Activated CD4-positive, alpha-beta memory T cell treated with anti-CD3 and anti-CD28 coated beads for 36 hours (primary cell): ENCODE measurements around the gene VSIG10L2. TPM values are rescaled to one million over a fixed set of nuclear protein-coding genes. Genes with fewer than 3 reads are reported as not detected.

Experiments
- CTCF ChIA-PET: fragments of 350-600 bp; sonication (Branson Sonifier 250); formaldehyde crosslinking; loops from one replicate; lab custom pipeline; 2021; ENCODE audit warnings: antibody characterized with exemption, inconsistent platforms; lab: Charles Lee
- POLR2A ChIA-PET: fragments of 350-600 bp; sonication (Branson Sonifier 250); formaldehyde crosslinking; loops from one replicate; lab custom pipeline; 2021; ENCODE audit warnings: antibody characterized with exemption; lab: Charles Lee
- DNase-seq: peaks from one replicate; pipeline ENCODE4 v3.0.0-alpha.2; 2020
- H3K27ac Mint-ChIP-seq: one replicate; pipeline ENCODE4 v1.8.0; 2021; ENCODE audit warnings: mixed read lengths
- H3K27me3 Mint-ChIP-seq: one replicate; pipeline ENCODE4 v1.8.0; 2021; ENCODE audit warnings: mixed read lengths
- H3K36me3 Mint-ChIP-seq: one replicate; pipeline ENCODE4 v1.8.0; 2021; ENCODE audit warnings: mixed read lengths
- H3K4me1 Mint-ChIP-seq: one replicate; pipeline ENCODE4 v1.8.0; 2021; ENCODE audit warnings: low read depth, mixed read lengths
- H3K4me3 Mint-ChIP-seq: one replicate; pipeline ENCODE4 v1.8.0; 2021; ENCODE audit warnings: mild to moderate bottlenecking, mixed read lengths
- H3K9me3 Mint-ChIP-seq: one replicate; pipeline ENCODE4 v1.8.0; 2021; ENCODE audit warnings: mixed read lengths
- intact Hi-C: fragments of 100-400 bp; cut with micrococcal nuclease; formaldehyde crosslinking; loops from one replicate; pipeline ENCODE4 v1.15.1; 2023
- total RNA-seq, 2 experiments: library from RNA; stranded (reverse); gene quantifications; one replicate each; pipeline ENCODE4 v1.2.3, GENCODE V29; 2021

Gene VSIG10L2
- total RNA-seq, 2 experiments from 2014 or later, result not detected

- Mint-ChIP-seq H3K9me3 (no peaks in the 10 kb centered on the region), H3K36me3 (no peaks in the 10 kb centered on the region), H3K27ac (no peak overlapping the region), H3K27me3 (peaks cover 17% of the 10 kb centered on the region), H3K4me3 (no peak overlapping the region), H3K4me1 (peaks cover 3% of the 10 kb centered on the region)
- POLR2A ChIA-PET, result no interaction called here
- intact Hi-C loops, result no loop called here
- CTCF ChIA-PET, result interaction anchor here (2.0 kb wide), 1 partner anchor 9 kb away, joined by 5 read pairs; no protein-coding TSS in a partner anchor
- no peak for DNase-seq
Observed at GRCh38 chr11:125931116-125931515, 14.7 kb upstream of the VSIG10L2 start.

- ChIA-PET POLR2A (no interaction called here), CTCF (interaction anchor here (1.7 kb wide), 1 partner anchor 11 kb away, joined by 3 read pairs; no protein-coding TSS in a partner anchor)
- peaks cover 3% of the 10 kb centered on the region for H3K4me1 Mint-ChIP-seq
- H3K27me3 Mint-ChIP-seq, result peaks cover 17% of the 10 kb centered on the region
- no peaks in the 10 kb centered on the region for H3K9me3 Mint-ChIP-seq
- no peaks in the 10 kb centered on the region for H3K36me3 Mint-ChIP-seq
- intact Hi-C loops, result no loop called here
- no peak overlapping the region for H3K27ac Mint-ChIP-seq
- DNase-seq, result no peak
- H3K4me3 Mint-ChIP-seq, result no peak overlapping the region
Observed at GRCh38 chr11:125931668-125932067, 14.2 kb upstream of the VSIG10L2 start.

GRCh38 chr11:125932301-125932700 lies 13.5 kb upstream of the VSIG10L2 start:
- ChIA-PET CTCF (interaction anchor here (1.7 kb wide), 1 partner anchor 10 kb away, joined by 3 read pairs; no protein-coding TSS in a partner anchor), POLR2A (no interaction called here)
- Mint-ChIP-seq H3K27me3 (peaks cover 11% of the 10 kb centered on the region), H3K36me3 (no peaks in the 10 kb centered on the region), H3K9me3 (no peaks in the 10 kb centered on the region), H3K4me1 (peaks cover 3% of the 10 kb centered on the region), H3K27ac (no peak overlapping the region), H3K4me3 (no peak overlapping the region)
- no peak for DNase-seq
- intact Hi-C loops, result no loop called here

- Mint-ChIP-seq H3K27ac (no peak overlapping the region), H3K27me3 (peaks cover 11% of the 10 kb centered on the region), H3K4me3 (no peak overlapping the region), H3K4me1 (peaks cover 4% of the 10 kb centered on the region), H3K36me3 (no peaks in the 10 kb centered on the region), H3K9me3 (no peaks in the 10 kb centered on the region)
- DNase-seq, result peak; percentile 17
- ChIA-PET CTCF (interaction anchor here (1.7 kb wide), 1 partner anchor 9 kb away, joined by 3 read pairs; no protein-coding TSS in a partner anchor), POLR2A (no interaction called here)
- intact Hi-C loops, result no loop called here
Observed at GRCh38 chr11:125933030-125933813, 12.6 kb upstream of the VSIG10L2 start.

GRCh38 chr11:125934473-125934872 lies 11.4 kb upstream of the VSIG10L2 start:
- Mint-ChIP-seq H3K27ac (no peak overlapping the region), H3K9me3 (no peaks in the 10 kb centered on the region), H3K4me1 (peaks cover 6% of the 10 kb centered on the region), H3K36me3 (no peaks in the 10 kb centered on the region), H3K27me3 (peaks cover 11% of the 10 kb centered on the region), H3K4me3 (no peak overlapping the region)
- ChIA-PET POLR2A (no interaction called here), CTCF (no interaction called here)
- intact Hi-C loops, result no loop called here
- DNase-seq, result no peak

GRCh38 chr11:125935056-125935455 lies 10.8 kb upstream of the VSIG10L2 start:
- no peak overlapping the region for H3K4me3 Mint-ChIP-seq
- peaks cover 9% of the 10 kb centered on the region for H3K27me3 Mint-ChIP-seq
- H3K36me3 Mint-ChIP-seq, result no peaks in the 10 kb centered on the region
- intact Hi-C loops, result no loop called here
- ChIA-PET POLR2A (no interaction called here), CTCF (no interaction called here)
- no peaks in the 10 kb centered on the region for H3K9me3 Mint-ChIP-seq
- H3K27ac Mint-ChIP-seq, result no peak overlapping the region
- no peak for DNase-seq
- H3K4me1 Mint-ChIP-seq, result peaks cover 6% of the 10 kb centered on the region

GRCh38 chr11:125935618-125936199 lies 10.1 kb upstream of the VSIG10L2 start:
- H3K4me1 Mint-ChIP-seq, result peaks cover 6% of the 10 kb centered on the region
- DNase-seq, result no peak
- H3K4me3 Mint-ChIP-seq, result no peak overlapping the region
- H3K27ac Mint-ChIP-seq, result no peak overlapping the region
- POLR2A ChIA-PET, result no interaction called here
- H3K36me3 Mint-ChIP-seq, result no peaks in the 10 kb centered on the region
- intact Hi-C loops, result no loop called here
- peaks cover 8% of the 10 kb centered on the region for H3K27me3 Mint-ChIP-seq
- CTCF ChIA-PET, result no interaction called here
- no peaks in the 10 kb centered on the region for H3K9me3 Mint-ChIP-seq

- ChIA-PET CTCF (interaction anchor here (1.0 to 1.6 kb wide), 3 partner anchors 13 to 273 kb away, joined by 3 to 4 read pairs (median 4); partner anchors contain the start of genes FAM118B and RPUSD4), POLR2A (no interaction called here)
- Mint-ChIP-seq H3K27ac (no peak overlapping the region), H3K9me3 (no peaks in the 10 kb centered on the region), H3K27me3 (peaks cover 1% of the 10 kb centered on the region), H3K4me3 (no peak overlapping the region), H3K4me1 (peaks cover 9% of the 10 kb centered on the region), H3K36me3 (no peaks in the 10 kb centered on the region)
- intact Hi-C loops, result no loop called here
- peak; percentile 13 for DNase-seq
Observed at GRCh38 chr11:125938418-125938817, 7.4 kb upstream of the VSIG10L2 start.

- no peak for DNase-seq
- no peaks in the 10 kb centered on the region for H3K36me3 Mint-ChIP-seq
- POLR2A ChIA-PET, result no interaction called here
- H3K27me3 Mint-ChIP-seq, result no peaks in the 10 kb centered on the region
- H3K4me1 Mint-ChIP-seq, result peaks cover 9% of the 10 kb centered on the region
- CTCF ChIA-PET, result interaction anchor here (1.0 to 1.6 kb wide), 3 partner anchors 9 to 272 kb away, joined by 4 to 5 read pairs (median 4); partner anchors contain the start of genes FAM118B and RPUSD4
- H3K27ac Mint-ChIP-seq, result no peak overlapping the region
- H3K4me3 Mint-ChIP-seq, result no peak overlapping the region
- intact Hi-C loops, result no loop called here
- H3K9me3 Mint-ChIP-seq, result no peaks in the 10 kb centered on the region
Observed at GRCh38 chr11:125939081-125939521, 6.7 kb upstream of the VSIG10L2 start.

GRCh38 chr11:125940145-125940544 lies 5.7 kb upstream of the VSIG10L2 start:
- Mint-ChIP-seq H3K36me3 (no peaks in the 10 kb centered on the region), H3K4me1 (peaks cover 9% of the 10 kb centered on the region), H3K27ac (no peak overlapping the region), H3K4me3 (no peak overlapping the region), H3K9me3 (no peaks in the 10 kb centered on the region), H3K27me3 (no peaks in the 10 kb centered on the region)
- POLR2A ChIA-PET, result no interaction called here
- DNase-seq, result no peak
- intact Hi-C loops, result loop anchor here (5.0 kb wide), 1 partner anchor 182 kb away; no protein-coding TSS in a partner anchor
- CTCF ChIA-PET, result interaction anchor here (0.7 to 4.7 kb wide), 6 partner anchors 10 to 378 kb away, joined by 3 to 66 read pairs (median 4); no protein-coding TSS in a partner anchor

GRCh38 chr11:125941267-125941618 lies 4.6 kb upstream of the VSIG10L2 start:
- Mint-ChIP-seq H3K4me1 (peaks cover 9% of the 10 kb centered on the region), H3K36me3 (no peaks in the 10 kb centered on the region), H3K4me3 (no peak overlapping the region), H3K9me3 (no peaks in the 10 kb centered on the region), H3K27ac (no peak overlapping the region), H3K27me3 (no peaks in the 10 kb centered on the region)
- ChIA-PET CTCF (interaction anchor here (0.6 to 4.7 kb wide), 7 partner anchors 15 to 260 kb away, joined by 3 to 66 read pairs (median 4); no protein-coding TSS in a partner anchor), POLR2A (no interaction called here)
- no peak for DNase-seq
- intact Hi-C loops, result loop anchor here (5.0 kb wide), 1 partner anchor 181 kb away; no protein-coding TSS in a partner anchor
